HG02623 (cell line): ENCODE measurements around the gene EPS8L1.
"Not testable (repeated sequence)": the region's sequence is repeated elsewhere in the genome, so short reads cannot be mapped to it uniquely, and the experiment has no call there.

Source experiments
- ATAC-seq: cut with Tn5 transposase; IDR thresholded peaks from one replicate; pipeline ENCODE4 v1.9.1; 2021; ENCODE audit warnings: moderate library complexity; ENCODE audit not compliant: unreplicated experiment

The EPS8L1 gene

GRCh38 chr19:55048446-55048845 is 27.2 kb upstream of the EPS8L1 start:
- ATAC-seq = no peak

GRCh38 chr19:55050749-55051532 is 24.7 kb upstream of the EPS8L1 start:
- ATAC-seq = no peak

GRCh38 chr19:55053735-55054134 is 21.9 kb upstream of the EPS8L1 start:
- ATAC-seq = no peak

- no peak for ATAC-seq
These were observed 18.8 kb upstream of the EPS8L1 start for GRCh38 chr19:55056827-55057226.

- ATAC-seq = no peak
These were observed 16.7 kb upstream of the EPS8L1 start for GRCh38 chr19:55058781-55059610.

- not testable (repeated sequence) for ATAC-seq
These were observed 15.4 kb upstream of the EPS8L1 start for GRCh38 chr19:55060287-55060686.

- ATAC-seq = peak; percentile 81
These were observed 12.8 kb upstream of the EPS8L1 start, which contains the start of gene RDH13 for GRCh38 chr19:55062735-55063491. TSS of gene RDH13 (minus strand) at chr19:55063148. CDS start at chr19:55063032, 116 bp downstream.

- ATAC-seq = no peak
These were observed 12.2 kb upstream of the EPS8L1 start for GRCh38 chr19:55063492-55063843.

- ATAC-seq = not testable (repeated sequence)
These were observed 10.2 kb upstream of the EPS8L1 start for GRCh38 chr19:55065516-55065915.

GRCh38 chr19:55066107-55066709 is 9.5 kb upstream of the EPS8L1 start:
- no peak for ATAC-seq

- no peak for ATAC-seq
These were observed 7.8 kb upstream of the EPS8L1 start for GRCh38 chr19:55067869-55068268.

GRCh38 chr19:55068950-55069864 is 6.5 kb upstream of the EPS8L1 start:
- ATAC-seq = no peak

GRCh38 chr19:55069865-55070197 is 5.8 kb upstream of the EPS8L1 start:
- no peak for ATAC-seq

GRCh38 chr19:55070466-55071128 is 5.1 kb upstream of the EPS8L1 start:
- ATAC-seq = no peak

GRCh38 chr19:55071129-55071502 is 4.6 kb upstream of the EPS8L1 start:
- no peak for ATAC-seq

- no peak for ATAC-seq
These were observed 3.8 kb upstream of the EPS8L1 start for GRCh38 chr19:55071913-55072312.

- no peak for ATAC-seq
These were observed 652 bp downstream of the EPS8L1 start for GRCh38 chr19:55076321-55076720.

GRCh38 chr19:55077106-55077505 is 1.4 kb downstream of the EPS8L1 start:
- no peak for ATAC-seq

- ATAC-seq = no peak
These were observed 3.3 kb downstream of the EPS8L1 start for GRCh38 chr19:55078996-55079395.
